Upper lobe of right lung (tissue), 1 donor: Measurements from ENCODE around the gene RHOC. TPM values are rescaled to one million over a fixed set of nuclear protein-coding genes. Genes with fewer than 3 reads are reported as not detected.

ENCODE experiments used
- ATAC-seq: fragments of 200-7000 bp; cut with Tn5 transposase; one replicate; pipeline ENCODE4 v1.9.1; 2020; ENCODE audit warnings: mild to moderate bottlenecking, moderate library complexity
- DNase-seq: peaks from one replicate; pipeline ENCODE4 v3.0.0-alpha.2; 2020
- H3K27ac ChIP-seq: fragments of 200-600 bp; one replicate; pipeline ENCODE4 v1.8.0; 2022
- H3K27me3 ChIP-seq: fragments of 200-600 bp; one replicate; pipeline ENCODE4 v1.8.0; 2022; ENCODE audit warnings: mild to moderate bottlenecking
- H3K36me3 ChIP-seq: fragments of 200-600 bp; one replicate; pipeline ENCODE4 v1.8.0; 2022
- H3K4me1 ChIP-seq: fragments of 200-600 bp; one replicate; pipeline ENCODE4 v1.8.0; 2022
- H3K4me3 ChIP-seq: fragments of 200-600 bp; one replicate; pipeline ENCODE4 v1.8.0; 2022; ENCODE audit warnings: mild to moderate bottlenecking
- H3K9me3 ChIP-seq: fragments of 200-600 bp; one replicate; pipeline ENCODE4 v1.8.0; 2022
- CTCF ChIP-seq: fragments of 200-600 bp; IDR thresholded peaks from one replicate; pipeline ENCODE4 v1.8.0; 2022; ENCODE audit warnings: antibody characterized with exemption
- intact Hi-C: fragments of 100-400 bp; cut with DNase I; formaldehyde crosslinking; loops from one replicate; pipeline ENCODE4 v1.11.0; 2022
- total RNA-seq: library from RNA; stranded (reverse); fragmentation: NEBNext Ultra II Directional; extraction: Animal tissue kit (Norgen Biotek cat#: 25700); gene quantifications from one replicate; pipeline ENCODE4 v1.2.1, GENCODE V29; 2021
- donor health status: DM: no; HTN: yes; CAD: no; lungs with severe emphysema.

RHOC gene
- total RNA-seq, 1 donor from 2014 or later, result 150 TPM

- intact Hi-C loops, result no loop called here
- ATAC-seq, result no peak
- no peak for DNase-seq
- no peak overlapping the region for H3K27ac ChIP-seq
- H3K4me3 ChIP-seq, result no peak overlapping the region
- H3K4me1 ChIP-seq, result peaks cover 19% of the 10 kb centered on the region
- no peaks in the 10 kb centered on the region for H3K9me3 ChIP-seq
- no peaks in the 10 kb centered on the region for H3K36me3 ChIP-seq
- no peaks in the 10 kb centered on the region for H3K27me3 ChIP-seq
- TF ChIP-seq CTCF, result no peak
Observed at GRCh38 chr1:112677501-112677900, 29.4 kb downstream of the RHOC start.

GRCh38 chr1:112676543-112676942, 30.4 kb downstream of the RHOC start:
- H3K9me3 ChIP-seq, result no peaks in the 10 kb centered on the region
- DNase-seq, result no peak
- ATAC-seq, result no peak
- no peaks in the 10 kb centered on the region for H3K27me3 ChIP-seq
- peaks cover 4% of the 10 kb centered on the region for H3K36me3 ChIP-seq
- H3K4me3 ChIP-seq, result no peak overlapping the region
- TF ChIP-seq CTCF, result no peak
- intact Hi-C loops, result no loop called here
- no peak overlapping the region for H3K27ac ChIP-seq
- H3K4me1 ChIP-seq, result peaks cover 19% of the 10 kb centered on the region

- Histone ChIP-seq H3K36me3 (peaks cover 11% of the 10 kb centered on the region), H3K4me1 (peaks cover 19% of the 10 kb centered on the region), H3K4me3 (peak overlapping the region; percentile 94), H3K27me3 (no peaks in the 10 kb centered on the region), H3K27ac (peak overlapping the region; percentile 92), H3K9me3 (no peaks in the 10 kb centered on the region)
- no peak for DNase-seq
- no peak for ATAC-seq
- intact Hi-C loops, result no loop called here
- TF ChIP-seq CTCF, result no peak
Observed at GRCh38 chr1:112675728-112676381, 31.1 kb downstream of the RHOC start.

GRCh38 chr1:112674986-112675727, 31.8 kb downstream of the RHOC start:
- Histone ChIP-seq H3K27ac (peak overlapping the region; percentile 92), H3K36me3 (peaks cover 18% of the 10 kb centered on the region), H3K27me3 (no peaks in the 10 kb centered on the region), H3K4me1 (peaks cover 19% of the 10 kb centered on the region), H3K9me3 (no peaks in the 10 kb centered on the region), H3K4me3 (peak overlapping the region; percentile 94)
- DNase-seq (peak; percentile 86), ATAC-seq (peak; percentile 85)
- intact Hi-C loops, result no loop called here
- peak; percentile 12 for TF ChIP-seq CTCF

GRCh38 chr1:112674440-112674985, 32.4 kb downstream of the RHOC start, which contains the start of gene MOV10:
Gene MOV10, plus strand, starts transcription at chr1:112674659. Its CDS starts 254 bp downstream, at chr1:112674913.
- TF ChIP-seq CTCF, result no peak
- H3K36me3 ChIP-seq, result peaks cover 24% of the 10 kb centered on the region
- H3K4me3 ChIP-seq, result peak within 1 kb of the TSS; percentile 94
- peak; percentile 81 for ATAC-seq
- H3K27ac ChIP-seq, result peak within 1 kb of the TSS; percentile 92
- peak; percentile 91 for DNase-seq
- intact Hi-C loops, result no loop called here
- H3K27me3 ChIP-seq, result no peaks in the 10 kb centered on the region
- peaks cover 19% of the 10 kb centered on the region for H3K4me1 ChIP-seq
- no peaks in the 10 kb centered on the region for H3K9me3 ChIP-seq
